Progenitor cell of endocrine pancreas (in vitro differentiated cells): ENCODE measurements around the gene STK39. TPM values are rescaled to one million over a fixed set of nuclear protein-coding genes. Genes with fewer than 3 reads are reported as not detected.

Source experiments
- DNase-seq: peaks from one replicate; pipeline ENCODE4 v3.0.0; 2021; ENCODE audit warnings: low spot score; ENCODE audit not compliant: unreplicated experiment
- H3K27ac Mint-ChIP-seq: 2 replicates; pipeline ENCODE4 v1.8.0; 2021; ENCODE audit warnings: mild to moderate bottlenecking, moderate library complexity, mixed read lengths
- H3K27me3 Mint-ChIP-seq: 2 replicates; pipeline ENCODE4 v1.8.0; 2021; ENCODE audit warnings: mixed read lengths
- H3K36me3 Mint-ChIP-seq: 2 replicates; pipeline ENCODE4 v1.8.0; 2022; ENCODE audit warnings: mixed read lengths; ENCODE audit not compliant: insufficient read depth
- H3K4me1 Mint-ChIP-seq: 2 replicates; pipeline ENCODE4 v1.8.0; 2021; ENCODE audit warnings: low read depth, mixed read lengths
- H3K4me3 Mint-ChIP-seq: 2 replicates; pipeline ENCODE4 v1.8.0; 2021; ENCODE audit warnings: low read depth, mild to moderate bottlenecking, moderate library complexity, mixed read lengths
- H3K9me3 Mint-ChIP-seq: 2 replicates; pipeline ENCODE4 v1.8.0; 2021; ENCODE audit warnings: low read depth, mixed read lengths
- total RNA-seq: library from RNA; stranded (reverse); gene quantifications from 2 replicates; pipeline ENCODE4 v1.2.1, GENCODE V29; 2021
- TF ChIP-seq, protein P1 (sequence below): fragments of 200-600 bp; sonication (generic); IDR thresholded peaks from one replicate; pipeline ENCODE4 v1.5.0; 2021; ENCODE audit warnings: antibody characterized with exemption, mild to moderate bottlenecking; ENCODE audit not compliant: unreplicated experiment

Gene STK39
- total RNA-seq, 1 donor from 2014 or later: 22.9 TPM

DNA sequence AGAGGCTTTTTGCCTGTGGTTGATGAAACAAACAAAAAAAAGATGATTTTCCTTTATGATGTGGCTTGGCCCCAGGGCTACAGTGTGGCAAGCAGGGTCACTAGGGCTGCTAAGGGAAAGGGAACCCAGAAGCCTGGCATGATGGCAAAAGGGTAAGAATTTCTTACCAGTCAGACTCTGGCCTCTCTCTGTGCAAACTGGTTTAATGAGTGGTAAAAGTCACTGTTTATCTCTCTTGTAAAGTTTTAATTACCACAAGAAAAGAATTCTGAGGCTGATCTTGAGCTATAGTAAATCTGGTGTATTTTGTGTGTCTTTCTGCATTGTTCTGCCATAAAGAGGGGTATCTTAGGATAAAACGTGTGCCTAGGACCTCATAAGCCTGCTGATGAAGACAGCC lies 275.4 kb downstream of the STK39 start:
- no peaks in the 10 kb centered on the region for H3K27me3 Mint-ChIP-seq
- no peak overlapping the region for H3K4me3 Mint-ChIP-seq
- TF ChIP-seq, protein P1, sequence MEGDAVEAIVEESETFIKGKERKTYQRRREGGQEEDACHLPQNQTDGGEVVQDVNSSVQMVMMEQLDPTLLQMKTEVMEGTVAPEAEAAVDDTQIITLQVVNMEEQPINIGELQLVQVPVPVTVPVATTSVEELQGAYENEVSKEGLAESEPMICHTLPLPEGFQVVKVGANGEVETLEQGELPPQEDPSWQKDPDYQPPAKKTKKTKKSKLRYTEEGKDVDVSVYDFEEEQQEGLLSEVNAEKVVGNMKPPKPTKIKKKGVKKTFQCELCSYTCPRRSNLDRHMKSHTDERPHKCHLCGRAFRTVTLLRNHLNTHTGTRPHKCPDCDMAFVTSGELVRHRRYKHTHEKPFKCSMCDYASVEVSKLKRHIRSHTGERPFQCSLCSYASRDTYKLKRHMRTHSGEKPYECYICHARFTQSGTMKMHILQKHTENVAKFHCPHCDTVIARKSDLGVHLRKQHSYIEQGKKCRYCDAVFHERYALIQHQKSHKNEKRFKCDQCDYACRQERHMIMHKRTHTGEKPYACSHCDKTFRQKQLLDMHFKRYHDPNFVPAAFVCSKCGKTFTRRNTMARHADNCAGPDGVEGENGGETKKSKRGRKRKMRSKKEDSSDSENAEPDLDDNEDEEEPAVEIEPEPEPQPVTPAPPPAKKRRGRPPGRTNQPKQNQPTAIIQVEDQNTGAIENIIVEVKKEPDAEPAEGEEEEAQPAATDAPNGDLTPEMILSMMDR: no peak
- H3K9me3 Mint-ChIP-seq: peaks cover 55% of the 10 kb centered on the region
- no peak for DNase-seq
- no peak overlapping the region for H3K27ac Mint-ChIP-seq
- H3K36me3 Mint-ChIP-seq: peaks cover 55% of the 10 kb centered on the region
- H3K4me1 Mint-ChIP-seq: no peaks in the 10 kb centered on the region

DNA sequence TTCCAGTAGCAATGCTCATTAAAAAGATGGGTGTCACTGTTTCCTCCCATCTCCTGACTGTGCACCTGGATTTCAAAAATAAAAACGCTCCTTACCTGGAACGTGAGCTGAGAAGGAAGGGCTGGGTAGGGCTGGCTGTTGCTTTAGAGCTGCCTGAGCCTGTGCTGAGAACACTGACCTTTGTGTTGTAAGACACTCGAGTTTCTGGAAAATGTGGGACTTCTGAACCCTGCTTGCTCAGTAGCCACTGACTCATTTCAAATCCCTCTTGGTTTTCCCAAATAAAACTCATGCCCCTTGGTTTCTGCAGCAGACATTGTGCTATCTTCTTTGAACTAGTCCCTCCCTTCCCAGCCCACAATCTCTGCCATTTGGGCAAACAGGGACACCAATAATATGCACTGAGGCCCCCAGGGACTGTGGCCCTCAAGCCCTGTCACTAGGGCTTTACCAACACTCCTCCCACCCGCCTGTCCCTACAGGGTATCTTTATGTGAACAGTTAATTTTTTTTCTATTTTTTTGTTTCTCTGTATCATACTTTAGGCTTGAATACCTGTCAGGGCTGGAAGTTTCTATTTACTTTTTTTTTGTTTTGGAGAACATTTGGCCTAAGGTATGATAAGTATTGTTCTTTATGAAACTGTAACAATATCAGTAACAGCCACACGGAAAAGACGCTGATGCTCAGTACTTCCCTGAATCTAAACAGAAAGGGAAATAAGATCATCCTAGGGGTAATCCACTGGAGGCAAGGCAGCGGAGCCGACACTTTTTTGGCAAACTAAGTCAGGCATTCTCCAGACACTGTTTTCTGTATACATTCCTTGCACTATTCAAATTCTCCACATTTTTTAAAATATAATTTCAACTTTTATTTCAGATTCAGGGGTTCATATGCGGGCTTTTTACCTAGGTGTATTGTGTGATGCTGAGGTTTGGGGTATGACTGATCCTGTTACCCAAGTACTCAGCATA lies 280.2 kb downstream of the STK39 start:
- TF ChIP-seq, protein P1: no peak
- no peak for DNase-seq
- peaks cover 33% of the 10 kb centered on the region for H3K9me3 Mint-ChIP-seq
- no peaks in the 10 kb centered on the region for H3K27me3 Mint-ChIP-seq
- no peaks in the 10 kb centered on the region for H3K4me1 Mint-ChIP-seq
- H3K36me3 Mint-ChIP-seq: peaks cover 41% of the 10 kb centered on the region
- no peak overlapping the region for H3K27ac Mint-ChIP-seq
- no peak overlapping the region for H3K4me3 Mint-ChIP-seq

DNA sequence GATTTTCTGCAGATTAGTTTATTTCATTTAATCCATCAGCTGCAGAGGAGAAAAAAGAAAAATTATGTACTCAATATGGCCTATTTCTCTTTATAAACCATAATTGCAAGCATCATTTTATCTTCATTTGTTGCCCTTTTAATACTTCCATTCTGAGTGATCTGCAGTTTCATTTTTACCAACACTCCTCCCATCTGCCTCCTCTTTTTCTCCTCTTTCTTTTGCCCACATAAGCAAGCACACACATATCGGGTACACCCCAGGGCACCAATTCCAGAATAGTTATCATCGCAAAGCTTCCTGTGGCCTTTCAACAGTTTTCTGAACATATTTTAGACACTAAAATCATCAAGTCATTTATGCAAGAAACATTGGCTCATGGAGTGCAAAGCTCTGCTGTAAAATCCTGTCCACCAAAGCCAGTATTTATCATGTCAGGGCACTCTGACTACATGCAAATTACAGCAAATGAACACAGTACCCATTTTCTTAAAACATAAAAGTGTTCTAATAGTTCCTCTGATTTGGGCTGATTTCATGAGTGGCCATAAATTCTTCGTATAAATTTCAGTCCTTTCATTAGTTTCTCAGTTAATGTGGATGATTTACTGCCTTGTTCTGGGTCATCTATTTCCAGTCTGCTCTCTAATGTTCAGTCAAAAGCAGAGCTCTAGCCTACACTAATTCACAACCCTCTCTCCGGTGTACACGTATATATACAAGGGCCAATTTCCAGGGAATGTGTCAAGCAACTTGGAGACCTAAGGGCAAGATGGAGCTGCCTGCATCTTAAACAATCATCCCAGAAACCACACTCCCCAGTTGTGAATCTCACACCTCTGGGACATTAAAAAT lies 281.3 kb downstream of the STK39 start:
- Mint-ChIP-seq H3K4me1 (no peaks in the 10 kb centered on the region), H3K9me3 (peaks cover 26% of the 10 kb centered on the region), H3K36me3 (peaks cover 32% of the 10 kb centered on the region), H3K4me3 (no peak overlapping the region), H3K27me3 (no peaks in the 10 kb centered on the region), H3K27ac (no peak overlapping the region)
- no peak for DNase-seq
- TF ChIP-seq, protein P1: no peak

DNA sequence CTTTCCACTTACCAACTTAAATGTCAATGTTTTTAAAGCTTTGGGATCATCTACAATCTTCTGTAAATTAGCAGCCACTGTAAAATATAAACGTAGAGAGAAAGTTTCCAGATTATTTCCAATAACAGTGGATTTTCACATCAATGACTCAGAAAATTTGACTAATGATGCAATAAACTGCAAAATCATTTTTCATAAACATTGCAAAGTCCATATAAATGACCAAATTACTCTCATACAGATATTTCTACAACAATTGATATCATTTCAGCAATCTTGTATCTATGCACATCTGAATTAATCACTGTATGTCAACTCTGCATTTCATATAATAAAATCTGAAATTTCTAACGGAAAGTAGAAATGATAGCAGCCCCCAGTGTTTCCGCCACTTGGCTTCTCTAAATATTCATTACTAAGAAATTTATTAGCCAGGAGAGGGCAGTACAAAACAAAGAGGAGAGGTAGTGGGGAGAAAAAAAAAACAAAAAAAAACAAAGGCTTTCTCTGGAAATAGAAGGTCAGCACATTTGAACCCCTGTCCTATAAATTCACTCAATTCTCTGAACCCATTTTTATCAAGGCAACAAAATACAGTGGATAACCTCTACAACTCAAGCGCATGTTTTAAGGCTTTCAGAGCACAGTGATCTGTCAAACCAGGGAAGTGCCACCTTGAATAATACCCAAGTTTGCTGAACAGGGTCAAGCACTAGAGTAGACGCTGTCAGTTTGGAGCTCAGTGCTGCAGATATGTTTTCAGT lies 282.6 kb downstream of the STK39 start:
- peak overlapping the region; percentile 35 for H3K27ac Mint-ChIP-seq
- peaks cover 13% of the 10 kb centered on the region for H3K9me3 Mint-ChIP-seq
- no peaks in the 10 kb centered on the region for H3K27me3 Mint-ChIP-seq
- no peak overlapping the region for H3K4me3 Mint-ChIP-seq
- no peak for DNase-seq
- peaks cover 22% of the 10 kb centered on the region for H3K36me3 Mint-ChIP-seq
- TF ChIP-seq, protein P1: peak; percentile 35
- no peaks in the 10 kb centered on the region for H3K4me1 Mint-ChIP-seq
